IPS DF 4.7 (cell line): ENCODE measurements around the gene PHACTR3.

Source experiments
- DNase-seq: peaks from one replicate; pipeline ENCODE4 v3.0.0-alpha.2; 2013; ENCODE audit warnings: low spot score; ENCODE audit errors: extremely low read depth

Gene PHACTR3

DNA sequence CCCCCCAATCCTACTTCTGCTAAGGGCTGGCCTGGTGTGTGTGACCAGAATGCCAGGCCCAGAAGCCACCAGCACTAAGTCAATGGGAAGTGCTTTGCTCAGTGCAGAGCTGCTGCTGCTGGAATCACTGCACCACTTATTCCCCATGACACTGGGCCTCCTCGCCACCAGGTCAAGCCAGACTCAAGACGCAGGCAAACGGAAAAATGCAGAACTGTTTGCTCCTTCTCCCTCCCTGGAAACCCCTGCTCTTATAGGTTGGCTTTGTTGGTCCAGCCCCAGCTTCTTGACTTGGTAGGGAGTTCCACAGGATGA lies 121.9 kb downstream of the PHACTR3 start:
- DNase-seq = no peak

DNA sequence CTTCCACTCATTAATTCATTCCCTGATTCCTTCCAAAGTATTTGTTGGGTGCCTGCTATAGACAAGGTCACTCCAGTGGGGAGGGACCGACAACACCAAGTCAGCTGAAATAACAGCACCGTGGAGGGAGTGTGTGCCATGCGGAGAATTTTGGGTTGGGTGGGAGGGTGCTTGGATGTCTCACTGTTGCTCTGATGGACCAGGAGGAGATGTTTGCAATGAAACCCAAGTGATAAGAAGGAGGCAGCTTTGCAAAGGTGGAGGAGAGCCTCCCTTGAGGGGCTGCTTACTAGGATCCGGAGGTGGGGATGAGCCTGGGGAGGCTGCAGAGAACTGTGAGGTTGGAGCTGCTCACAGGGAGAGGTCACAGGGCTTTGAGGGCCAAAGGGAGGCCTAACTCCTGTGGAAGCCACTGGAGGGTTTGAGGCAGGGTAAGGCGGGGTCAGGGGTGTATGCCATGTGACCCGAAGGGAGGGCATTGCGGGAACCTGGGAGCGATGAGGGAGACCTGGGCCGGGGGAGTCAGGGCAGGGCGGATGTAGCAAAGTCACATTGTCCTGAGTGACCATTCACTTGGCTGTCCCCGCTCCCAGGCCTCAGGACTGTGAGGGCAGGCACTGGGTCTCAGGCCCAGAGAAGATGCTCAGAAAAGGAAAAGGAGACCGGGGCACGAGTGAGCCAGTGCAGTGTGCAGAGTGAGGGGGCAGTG lies 124.5 kb downstream of the PHACTR3 start:
- DNase-seq = no peak

DNA sequence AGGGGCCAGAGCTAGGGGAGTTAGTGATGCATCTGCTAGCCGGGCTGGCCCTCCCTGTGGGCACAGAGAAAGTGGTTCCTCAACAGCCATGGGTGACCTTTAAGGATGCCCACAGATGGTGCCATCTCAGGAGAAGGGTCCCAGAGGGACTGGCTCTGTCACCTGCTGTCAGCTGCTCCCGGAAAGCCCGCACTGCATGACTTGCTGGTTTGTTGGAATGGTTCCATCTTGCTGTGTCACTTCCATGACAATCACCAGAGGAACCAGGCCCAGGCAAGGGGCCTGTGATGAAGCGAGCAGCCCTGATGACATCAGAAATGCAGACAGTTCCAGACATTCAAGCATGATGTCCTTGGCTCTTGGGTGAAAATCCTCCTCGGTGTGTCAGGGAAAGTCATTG lies 125.2 kb downstream of the PHACTR3 start:
- no peak for DNase-seq

DNA sequence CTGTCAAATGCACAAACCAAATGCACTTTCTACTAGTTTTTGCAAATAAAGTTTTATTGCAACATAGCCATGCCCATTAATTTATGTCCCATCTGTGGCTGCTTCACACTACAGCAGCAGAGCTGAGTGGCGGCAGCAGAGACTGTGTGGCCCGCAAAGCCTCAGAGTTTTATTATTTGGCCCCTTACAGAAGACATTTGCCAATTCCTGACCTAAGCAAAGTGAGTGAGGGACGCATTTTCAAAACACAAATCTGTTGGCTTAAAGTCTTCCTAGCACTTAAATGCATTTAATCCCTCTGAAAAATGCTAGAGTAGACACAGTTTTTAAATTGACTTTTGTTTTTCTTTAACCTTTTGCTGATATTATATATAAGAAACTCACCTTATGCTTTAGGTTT lies 126.4 kb downstream of the PHACTR3 start:
- DNase-seq = no peak

DNA sequence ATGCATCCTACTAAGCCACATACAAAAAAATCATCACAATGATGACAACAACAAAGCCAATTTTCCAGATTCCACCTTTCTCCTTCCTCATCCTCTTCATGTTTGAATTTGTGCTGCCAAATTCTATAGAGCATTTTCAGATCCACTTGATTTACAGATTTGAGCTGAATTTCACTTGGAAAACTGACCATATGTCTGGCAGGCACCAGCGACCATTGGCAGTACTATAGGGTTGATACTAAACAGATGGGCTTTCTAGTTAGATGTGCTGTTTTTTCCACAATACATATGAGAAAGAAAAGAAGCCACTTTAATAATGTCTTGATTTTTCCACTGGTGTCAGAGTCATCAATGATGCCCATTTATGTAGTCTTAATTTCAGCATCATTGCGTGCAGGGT lies 127.0 kb downstream of the PHACTR3 start:
- DNase-seq = no peak

DNA sequence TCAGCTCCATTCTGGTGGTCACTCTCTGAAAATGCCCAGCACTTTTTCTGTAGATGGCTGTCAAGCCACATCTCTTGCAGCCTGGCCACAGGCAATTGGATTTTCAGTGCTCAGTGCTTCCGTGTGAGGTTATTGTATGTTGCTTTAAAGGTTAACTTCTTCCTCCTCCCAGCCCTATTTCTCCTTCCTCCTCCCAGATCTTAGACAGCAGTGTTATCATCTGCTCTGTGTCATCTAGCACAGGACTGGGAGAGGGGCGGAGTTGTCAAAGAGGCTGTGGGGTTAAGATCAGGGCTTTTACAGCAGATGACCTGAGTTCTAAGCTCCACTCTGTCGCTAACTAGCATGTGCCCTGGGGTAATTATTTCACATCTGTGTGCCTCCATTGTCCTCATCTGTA lies 129.0 kb downstream of the PHACTR3 start:
- DNase-seq = no peak

DNA sequence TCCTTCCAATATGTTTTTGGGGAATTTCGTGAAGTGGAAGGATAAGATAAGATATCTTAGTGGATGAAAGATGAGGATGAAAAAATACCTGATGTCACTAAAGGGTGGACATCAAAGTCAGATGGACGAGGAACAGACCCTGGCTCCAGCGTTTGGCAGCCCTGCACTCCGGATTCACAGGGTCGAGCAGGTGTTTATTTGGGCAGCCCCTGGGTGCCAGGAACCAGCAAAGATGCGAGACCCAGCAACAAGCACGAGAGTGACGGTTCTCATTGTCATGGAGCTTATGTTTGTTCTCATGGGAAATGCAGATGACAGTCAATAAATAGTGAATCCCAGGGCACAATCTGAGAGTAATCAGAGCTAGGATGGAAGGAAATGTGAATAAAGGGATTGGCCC lies 131.1 kb downstream of the PHACTR3 start:
- DNase-seq = no peak

DNA sequence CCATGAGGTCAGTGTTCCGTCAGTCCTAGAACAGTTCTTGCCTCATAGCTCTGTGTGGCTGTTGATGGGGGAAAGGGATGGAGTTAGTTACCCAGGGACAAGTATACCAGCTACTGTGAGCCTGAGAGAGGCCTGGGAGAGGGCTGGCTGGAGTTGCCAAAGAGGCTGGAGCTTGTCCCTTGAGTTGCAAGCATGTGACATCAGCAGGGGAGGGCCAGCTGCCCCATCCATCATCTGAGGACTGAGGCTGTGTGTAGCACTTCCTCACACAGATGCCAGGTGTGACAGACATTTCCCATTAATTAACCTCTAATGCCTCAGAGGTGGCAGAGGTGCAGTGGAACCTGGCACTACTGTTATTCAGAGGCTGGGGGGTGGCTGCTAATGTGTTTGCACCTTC lies 131.6 kb downstream of the PHACTR3 start:
- DNase-seq = no peak

DNA sequence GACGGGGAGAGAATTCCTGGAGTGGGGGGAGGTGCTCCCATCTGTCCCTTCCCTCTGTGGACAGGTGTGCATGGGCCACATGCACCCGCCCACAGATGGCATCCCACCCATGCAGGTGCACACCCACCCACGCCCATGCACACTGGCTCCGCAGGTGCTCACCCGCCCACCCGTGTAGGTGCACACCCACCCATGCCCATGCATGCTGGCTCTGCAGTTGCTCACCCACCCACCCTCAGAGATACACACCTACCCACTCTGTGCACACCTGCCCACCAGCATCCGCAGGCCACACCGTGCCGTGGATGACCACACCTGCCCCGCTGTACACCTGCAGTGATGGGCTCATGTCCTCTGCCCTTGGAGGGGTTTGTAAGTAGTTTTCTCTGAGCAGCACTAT lies 132.0 kb downstream of the PHACTR3 start:
- no peak for DNase-seq

DNA sequence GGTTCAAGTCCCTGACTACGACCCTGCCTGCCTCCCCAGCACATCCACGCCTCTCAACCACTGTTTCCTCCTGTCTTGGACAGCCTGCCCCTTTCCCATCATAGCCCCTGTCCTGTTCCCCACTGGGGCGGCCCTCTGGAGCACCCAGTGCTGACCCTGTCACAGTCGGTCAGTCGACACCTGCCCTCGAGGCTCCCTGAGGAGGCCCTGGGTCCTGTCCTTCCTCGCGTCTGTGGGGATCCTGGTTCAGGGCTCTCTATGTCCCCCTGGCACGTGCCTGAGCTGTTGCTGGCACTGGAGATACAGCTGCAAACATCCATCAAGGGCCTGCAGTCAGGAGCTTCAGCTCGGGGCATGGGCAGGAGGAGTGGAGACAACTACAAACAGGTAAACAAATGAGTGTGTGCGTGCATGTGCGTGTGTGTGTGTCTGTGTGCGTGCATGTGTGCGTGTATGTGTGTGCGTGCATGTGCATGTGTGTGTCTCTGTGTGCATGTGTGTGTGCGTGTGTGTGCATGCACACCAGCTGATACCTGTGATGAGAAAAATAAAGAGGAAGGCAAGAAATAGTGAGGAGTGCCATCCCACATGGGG lies 132.8 kb downstream of the PHACTR3 start:
- DNase-seq = no peak

DNA sequence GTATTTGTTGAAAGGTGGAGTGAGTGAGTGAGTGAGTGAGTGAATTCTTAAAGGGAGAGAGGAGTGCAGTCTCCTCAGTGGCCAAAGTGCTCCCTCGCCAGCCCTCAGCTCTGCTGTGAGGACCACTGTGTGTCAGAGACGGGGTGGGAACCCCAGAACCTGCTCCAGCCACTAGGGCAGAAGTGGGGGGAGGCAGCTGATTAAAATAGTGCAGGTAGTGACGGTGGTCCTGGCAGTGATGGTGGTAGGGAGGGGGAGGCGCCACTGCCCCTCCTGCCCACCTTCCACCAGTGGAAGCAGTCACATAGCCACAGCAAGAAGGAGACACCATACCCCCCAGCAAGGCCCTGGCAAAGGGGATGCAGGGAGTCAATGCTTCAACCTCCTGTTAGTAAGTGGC lies 133.5 kb downstream of the PHACTR3 start:
- DNase-seq = no peak

DNA sequence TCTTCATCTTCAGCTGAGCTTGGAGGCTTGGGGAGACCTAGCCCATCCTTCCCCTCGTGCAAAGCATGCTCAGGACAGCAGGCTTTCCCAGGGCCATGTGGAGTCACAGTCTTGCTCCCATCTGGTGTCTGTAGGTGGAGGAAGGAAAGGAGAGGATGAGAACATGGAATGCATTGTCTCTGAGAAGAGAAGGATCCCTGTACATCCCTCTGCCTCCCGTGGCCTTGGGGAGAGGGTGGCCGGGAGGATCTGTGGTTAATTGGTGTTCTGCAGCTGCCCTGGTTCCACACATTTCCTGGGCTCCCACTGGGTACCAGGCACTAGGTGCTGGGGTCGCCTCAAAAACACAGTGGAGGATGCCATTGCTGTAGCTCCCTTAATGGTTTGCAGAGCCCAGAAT lies 134.5 kb downstream of the PHACTR3 start:
- no peak for DNase-seq

DNA sequence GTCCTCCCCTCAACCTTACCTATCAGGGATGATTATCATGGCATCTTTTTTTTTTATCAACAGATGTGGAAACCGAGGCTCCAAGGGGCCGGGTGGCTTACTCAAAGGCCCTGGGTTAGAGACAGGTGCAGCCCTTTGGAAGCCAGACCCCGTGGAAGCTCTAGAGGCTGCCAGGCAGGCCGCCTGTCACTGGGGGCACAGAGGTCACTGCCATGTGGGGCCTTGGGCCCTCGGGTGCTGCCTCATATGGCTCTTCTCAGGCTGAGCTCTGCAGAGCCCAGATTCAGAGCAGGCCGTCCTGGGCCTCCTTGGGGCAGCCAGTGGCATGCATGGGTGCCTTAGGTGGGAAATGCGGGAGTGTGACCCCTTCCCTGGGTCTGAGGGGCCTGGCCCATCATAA lies 136.3 kb downstream of the PHACTR3 start:
- no peak for DNase-seq

DNA sequence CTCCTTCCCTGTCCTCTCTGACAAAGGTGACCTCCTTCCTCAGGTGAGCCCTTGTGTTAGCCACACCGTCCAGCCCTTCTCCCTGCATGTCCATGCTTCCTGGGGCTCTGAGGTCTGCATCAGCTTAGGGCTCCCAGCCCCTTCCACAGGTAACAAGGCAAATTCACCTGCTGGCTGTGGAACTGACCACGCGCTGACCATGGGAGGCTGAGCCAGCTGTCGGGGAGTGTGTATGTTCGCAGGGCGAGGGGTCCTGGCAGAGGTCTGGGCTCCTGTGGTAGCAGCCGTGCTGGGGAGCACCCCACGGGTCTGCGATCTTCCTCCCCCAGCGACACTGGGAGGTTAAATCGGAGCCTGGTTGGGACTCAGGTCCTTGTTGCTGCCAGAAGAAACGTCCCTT lies 136.7 kb downstream of the PHACTR3 start:
- DNase-seq = no peak

DNA sequence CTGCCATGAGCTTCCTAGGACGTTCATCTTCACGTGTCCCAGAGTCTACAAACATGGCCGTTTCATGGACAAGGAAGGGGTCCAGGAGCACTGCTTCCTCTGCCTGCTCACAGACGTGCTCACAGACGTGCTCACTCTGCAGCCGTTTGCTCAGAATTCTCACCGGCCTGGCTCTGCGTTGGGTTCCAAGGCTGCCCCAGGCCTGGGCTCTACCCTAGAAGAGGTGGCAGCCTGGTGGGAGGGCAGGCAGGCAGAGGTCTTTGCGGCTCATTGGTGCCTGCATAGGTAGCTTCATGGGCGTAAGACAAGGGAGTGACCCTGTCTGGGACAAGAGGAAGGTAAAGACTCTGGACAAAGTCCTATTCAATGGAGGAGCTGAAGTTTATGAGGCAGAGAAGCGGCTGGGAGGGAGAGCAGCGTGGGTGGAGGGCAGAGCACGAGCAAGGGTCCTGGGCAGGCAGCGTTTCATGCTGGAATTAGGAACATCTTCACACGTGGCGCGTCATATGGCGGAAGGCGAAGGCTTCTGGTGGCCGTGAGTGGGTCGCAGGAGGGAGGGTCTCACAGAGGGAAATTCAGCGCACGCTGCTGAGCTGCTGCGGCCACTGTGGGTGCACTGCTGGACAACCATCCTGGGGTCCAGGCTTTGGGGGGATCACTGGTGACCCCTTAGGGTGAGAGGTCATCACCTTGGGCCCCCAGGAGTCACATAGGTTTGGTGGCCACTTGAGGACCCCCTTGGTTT lies 138.2 kb downstream of the PHACTR3 start:
- DNase-seq = no peak

DNA sequence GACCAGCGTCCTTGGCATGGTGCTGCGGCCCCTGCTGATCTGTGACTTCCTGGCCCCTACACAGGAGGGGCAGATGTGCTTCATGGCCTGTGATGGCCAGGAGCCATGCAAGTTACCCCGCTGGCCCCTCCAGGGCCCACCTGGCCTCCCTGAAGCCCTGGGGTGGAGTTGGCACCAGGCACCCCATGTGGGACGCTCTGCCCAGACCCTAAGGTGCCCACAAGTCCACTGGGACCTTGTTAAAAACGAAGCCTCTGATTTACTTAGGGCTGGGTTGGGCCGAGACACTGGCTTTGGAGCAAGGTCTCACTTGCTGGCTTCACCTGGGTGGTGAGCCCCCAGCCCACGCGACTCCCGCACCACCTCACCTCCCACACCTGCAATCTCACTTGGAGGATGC lies 139.0 kb downstream of the PHACTR3 start:
- DNase-seq = no peak

DNA sequence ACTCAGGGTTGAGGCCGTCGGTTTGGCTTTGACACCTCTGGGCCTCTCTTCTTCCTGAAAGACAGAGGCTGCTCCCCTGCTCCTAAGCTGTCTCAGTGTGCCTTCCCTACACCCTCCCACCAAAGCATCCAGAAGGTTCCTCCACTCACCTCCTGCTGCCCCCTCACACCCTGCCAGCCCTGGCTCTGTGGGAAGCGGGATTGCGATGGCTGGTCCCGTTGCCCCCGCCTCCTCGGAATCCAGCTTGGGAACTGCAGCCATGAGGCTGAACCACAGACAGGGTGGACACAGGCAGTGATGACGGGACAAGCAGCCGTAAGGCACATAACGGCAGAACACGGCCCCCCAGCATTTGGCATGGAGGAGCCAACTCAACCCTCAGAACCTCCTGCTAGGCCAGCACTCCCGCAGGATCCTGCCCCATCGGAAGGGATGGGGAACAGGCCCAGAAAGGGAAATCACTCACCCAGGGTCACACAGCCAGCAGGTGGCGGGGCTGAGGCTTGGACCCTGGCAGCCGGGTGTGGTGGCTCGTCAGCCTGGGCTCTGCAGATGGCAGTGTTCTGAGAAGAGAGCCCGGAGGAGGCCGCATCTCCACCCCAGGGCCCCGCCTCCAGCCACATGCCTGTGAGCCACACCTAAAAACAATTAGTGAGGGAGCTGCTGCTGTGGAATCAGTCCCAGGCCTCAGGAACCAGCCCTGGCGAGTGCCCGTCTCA lies 139.6 kb downstream of the PHACTR3 start:
- no peak for DNase-seq

DNA sequence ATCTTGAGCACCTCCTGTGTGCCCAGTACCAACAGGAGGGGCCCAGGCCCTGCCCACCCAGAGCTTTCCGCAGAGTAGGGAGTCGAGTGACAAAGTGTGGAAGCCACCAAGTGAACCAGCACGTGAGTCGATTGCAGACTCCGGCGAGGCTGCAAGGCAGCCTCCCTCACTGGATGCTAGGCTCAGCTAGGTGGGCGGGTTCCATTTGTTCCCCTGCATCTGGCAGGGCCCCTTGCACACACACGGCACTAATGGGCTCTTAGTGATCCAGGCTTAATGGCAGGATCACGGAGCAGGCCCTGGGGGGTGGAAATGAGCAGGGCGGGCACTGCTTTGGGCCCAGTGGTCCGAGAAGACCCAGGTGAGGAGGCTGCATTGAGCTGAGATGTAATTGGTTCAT lies 140.4 kb downstream of the PHACTR3 start:
- no peak for DNase-seq

DNA sequence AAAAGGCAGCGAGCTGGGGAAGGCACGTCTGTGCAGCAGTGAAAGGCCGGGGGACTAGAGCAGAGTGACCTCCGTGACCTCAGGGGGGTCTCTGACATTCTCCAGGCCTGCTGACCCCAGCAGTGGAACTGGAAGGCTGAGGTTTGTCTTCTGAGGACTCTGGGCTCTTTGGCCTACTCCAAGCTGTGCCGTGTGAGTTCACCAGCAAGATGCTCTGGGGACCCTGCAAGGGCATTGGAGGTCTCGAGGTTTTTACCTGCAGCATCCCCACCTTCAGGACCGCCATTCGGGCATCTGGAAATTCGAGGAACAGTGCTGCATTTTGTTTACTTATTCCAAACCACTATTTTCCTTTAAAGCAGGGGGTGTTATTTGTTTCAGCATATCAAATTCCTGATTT lies 140.9 kb downstream of the PHACTR3 start:
- DNase-seq = no peak

DNA sequence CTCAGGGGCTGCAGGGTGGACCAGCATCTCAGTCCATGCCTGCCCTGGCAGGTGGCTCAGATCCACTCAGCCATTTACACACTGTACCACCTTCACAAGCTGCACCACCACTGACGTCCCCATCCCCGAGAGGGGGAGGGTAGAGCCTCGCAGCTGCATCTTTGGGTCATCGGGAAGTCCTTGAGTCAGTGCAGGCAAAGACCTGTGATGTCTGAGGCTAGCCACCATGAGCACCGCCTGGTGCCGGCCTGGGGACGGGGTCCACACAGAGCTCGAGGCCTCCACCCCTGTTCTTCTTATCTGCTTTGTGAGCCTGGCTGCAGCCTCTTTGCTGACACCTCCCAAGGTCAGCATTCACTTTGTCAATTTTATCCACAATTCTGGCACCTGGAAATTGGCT lies 141.4 kb downstream of the PHACTR3 start:
- DNase-seq = no peak

DNA sequence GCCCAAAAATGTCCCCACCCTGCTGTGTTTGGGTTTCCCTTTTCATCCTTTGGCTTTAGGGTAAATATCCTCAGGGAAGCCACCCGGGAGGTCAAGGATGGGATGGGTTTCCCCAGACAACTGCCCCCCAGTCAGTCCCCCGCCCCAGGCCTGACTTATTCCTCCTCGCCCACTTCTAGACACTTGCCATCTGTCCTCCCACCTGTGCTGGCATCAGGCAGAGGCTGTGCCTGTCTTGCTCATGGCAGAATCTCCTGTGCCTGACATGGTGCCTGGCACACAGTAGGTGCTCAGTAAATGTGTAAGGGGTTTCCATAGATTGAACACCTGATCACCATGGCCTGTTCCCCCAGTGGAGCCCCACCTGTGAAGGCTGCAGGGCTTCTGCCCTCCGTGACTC lies 141.8 kb downstream of the PHACTR3 start:
- DNase-seq = no peak
